GM12878 (cell line): ENCODE data around the gene ATP13A2.

Source experiments
- CTCF ChIP-seq, 3 experiments: IDR thresholded peaks in 2 of 3; conservative IDR thresholded peaks in 1 of 3; 2 replicates each; pipeline ENCODE4 v1.5.1; 2011; ENCODE audit warnings: low read depth in 3 of 3, low read length in 3 of 3, mild to moderate bottlenecking in 3 of 3, control low read depth in 2 of 3, moderate library complexity in 2 of 3, inconsistent platforms in 1 of 3, mixed read lengths in 1 of 3; ENCODE audit not compliant: control insufficient read depth in 2 of 3, insufficient read depth in 1 of 3; ENCODE audit errors: extremely low read depth in 1 of 3
- ELK1 ChIP-seq: IDR thresholded peaks from 2 replicates; pipeline ENCODE4 v1.6.1; 2012; ENCODE audit warnings: low read depth, low read length, improper control_type of control experiment
- EZH2 ChIP-seq: IDR thresholded peaks from 2 replicates; pipeline ENCODE4 v1.6.1; 2012; ENCODE audit warnings: low read depth, mild to moderate bottlenecking, control low read depth, inconsistent platforms, low read length, borderline replicate concordance; ENCODE audit not compliant: control insufficient read depth
- POLR2AphosphoS5 ChIP-seq: IDR thresholded peaks from 2 replicates; pipeline ENCODE4 v1.6.1; 2011; ENCODE audit warnings: mild to moderate bottlenecking, low read length, inconsistent platforms
- RELA ChIP-seq: fragments of 450-650 bp; IDR thresholded peaks from 2 replicates; pipeline ENCODE4 v1.8.0; 2014; ENCODE audit warnings: borderline replicate concordance; ENCODE audit not compliant: partially characterized antibody
- YY1 ChIP-seq: IDR thresholded peaks from 2 replicates; pipeline ENCODE4 v1.6.1; 2011; ENCODE audit warnings: low read depth, mild to moderate bottlenecking, low read length
- ZNF207 ChIP-seq: fragments of 450-650 bp; IDR thresholded peaks from 2 replicates; pipeline ENCODE4 v1.6.1; 2014; ENCODE audit warnings: antibody characterized with exemption, mild to moderate bottlenecking, borderline replicate concordance
- ZNF24 ChIP-seq: fragments of 450-650 bp; IDR thresholded peaks from 2 replicates; pipeline ENCODE4 v1.6.1; 2017; ENCODE audit warnings: antibody characterized with exemption, mild to moderate bottlenecking

- no peak for TF ChIP-seq RELA
- TF ChIP-seq ZNF207 = no peak
- TF ChIP-seq ELK1 = no peak
- TF ChIP-seq CTCF (IDR thresholded peaks at IDR 0.05 in 2 of 3, conservative IDR thresholded peaks at IDR 0.05 in 1 of 3; ENCODE audit: control insufficient read depth in 2 of 3, extremely low read depth in 1 of 3, insufficient read depth in 1 of 3, low read depth in 3 of 3, low read length in 3 of 3) = no peak
- TF ChIP-seq YY1 = no peak
- TF ChIP-seq EZH2 = no peak
- no peak for TF ChIP-seq ZNF24
- TF ChIP-seq POLR2AphosphoS5 = no peak
Measured at GRCh38 chr1:16978567-16979474, 32.9 kb downstream of the ATP13A2 start.
